GM12874 (cell line): ENCODE results near the gene CAD.

Source experiments
- CTCF ChIP-seq: IDR thresholded peaks from 2 replicates; pipeline ENCODE4 v1.5.1; 2011; ENCODE audit warnings: low read depth, mild to moderate bottlenecking, control low read depth, low read length, moderate library complexity; ENCODE audit not compliant: insufficient read depth

Gene CAD

GRCh38 chr2:27194538-27195354 lies 22.4 kb upstream of the CAD start:
- no peak for TF ChIP-seq CTCF

GRCh38 chr2:27198627-27199026 lies 18.5 kb upstream of the CAD start:
- no peak for TF ChIP-seq CTCF

- no peak for TF ChIP-seq CTCF
Measured at GRCh38 chr2:27199241-27199640, 17.9 kb upstream of the CAD start.

GRCh38 chr2:27201675-27202074 lies 15.5 kb upstream of the CAD start:
- TF ChIP-seq CTCF = no peak

- no peak for TF ChIP-seq CTCF
Measured at GRCh38 chr2:27202854-27203253, 14.3 kb upstream of the CAD start.

GRCh38 chr2:27203741-27204140 lies 13.4 kb upstream of the CAD start:
- TF ChIP-seq CTCF = no peak

- no peak for TF ChIP-seq CTCF
Measured at GRCh38 chr2:27204566-27204965, 12.6 kb upstream of the CAD start.
